Measurements from ENCODE around the gene SULT1A1.
"Not testable (repeated sequence)": the region's sequence is repeated elsewhere in the genome, so short reads cannot be mapped to it uniquely, and the experiment has no call there.

SULT1A1 gene

DNA sequence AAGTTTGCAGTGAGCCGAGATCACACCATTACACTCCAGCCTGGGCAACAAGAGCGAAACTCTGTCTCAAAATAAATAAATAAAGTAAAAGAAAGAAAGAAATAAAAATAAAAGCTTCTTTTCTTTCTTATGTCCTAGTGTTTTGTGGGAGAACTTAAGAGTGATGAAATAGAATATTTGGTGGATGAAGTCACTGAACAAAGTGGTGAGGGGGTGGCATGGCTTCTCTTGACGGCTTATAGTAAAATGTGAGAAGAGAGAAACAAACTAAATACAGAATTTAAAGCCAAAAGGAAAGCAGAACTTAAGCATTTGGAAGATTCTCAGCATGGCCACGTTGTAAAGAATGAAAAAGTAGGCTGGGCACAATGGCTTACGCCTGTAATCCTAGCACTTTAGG, 40.8 kb downstream of the SULT1A1 start:
- no peak for DNase-seq (ENCODE audit: low read depth, low spot score)
- peaks cover 7% of the 10 kb centered on the region; the same call in 1 of the 2 replicates for H3K36me3 ChIP-seq (ENCODE audit: insufficient read depth, low read length)
- H3K27ac ChIP-seq, result no peak overlapping the region
- TF ChIP-seq POLR2AphosphoS5 (IDR thresholded peaks at IDR 0.05; ENCODE audit: borderline replicate concordance, low read depth, low read length), result no peak
- TF ChIP-seq EZH2 (IDR thresholded peaks at IDR 0.05), result no peak
- TF ChIP-seq FOXP2 (optimal IDR thresholded peaks at IDR 0.05; ENCODE audit: control extremely low read depth, extremely low read length, insufficient read depth), result no peak
- H3K9ac ChIP-seq (ENCODE audit: insufficient read length), result no peak overlapping the region
- H3K9me3 ChIP-seq (ENCODE audit: low read depth, low read length), result peaks cover 2% of the 10 kb centered on the region; the same call in 1 of the 2 replicates
- no peak overlapping the region for H3K4me3 ChIP-seq

- no peak overlapping the region for H3K9ac ChIP-seq (ENCODE audit: insufficient read length)
Observed at GRCh38 chr16:28567292-28567691, 42.6 kb downstream of the SULT1A1 start.

GRCh38 chr16:28566233-28566925, 43.5 kb downstream of the SULT1A1 start:
- H3K9me3 ChIP-seq (ENCODE audit: low read depth, low read length); H3K36me3 ChIP-seq (ENCODE audit: insufficient read depth, low read length); DNase-seq (ENCODE audit: low read depth, low spot score); H3K27ac ChIP-seq; H3K9ac ChIP-seq (ENCODE audit: insufficient read length); H3K4me3 ChIP-seq: not testable (repeated sequence)

More at GRCh38 chr16:28567292-28567691, 42.6 kb downstream of the SULT1A1 start:
- Histone ChIP-seq H3K36me3 (ENCODE audit: insufficient read depth, low read length) (peaks cover 7% of the 10 kb centered on the region; the same call in 1 of the 2 replicates), H3K9me3 (ENCODE audit: low read depth, low read length) (peaks cover 2% of the 10 kb centered on the region; the same call in 1 of the 2 replicates), H3K4me3 (no peak overlapping the region), H3K27ac (no peak overlapping the region)
- no peak for DNase-seq (ENCODE audit: low read depth, low spot score)
- TF ChIP-seq POLR2AphosphoS5 (IDR thresholded peaks at IDR 0.05; ENCODE audit: borderline replicate concordance, low read depth, low read length), result no peak
- no peak for TF ChIP-seq FOXP2 (optimal IDR thresholded peaks at IDR 0.05; ENCODE audit: control extremely low read depth, extremely low read length, insufficient read depth)
- no peak for TF ChIP-seq EZH2 (IDR thresholded peaks at IDR 0.05)

DNA sequence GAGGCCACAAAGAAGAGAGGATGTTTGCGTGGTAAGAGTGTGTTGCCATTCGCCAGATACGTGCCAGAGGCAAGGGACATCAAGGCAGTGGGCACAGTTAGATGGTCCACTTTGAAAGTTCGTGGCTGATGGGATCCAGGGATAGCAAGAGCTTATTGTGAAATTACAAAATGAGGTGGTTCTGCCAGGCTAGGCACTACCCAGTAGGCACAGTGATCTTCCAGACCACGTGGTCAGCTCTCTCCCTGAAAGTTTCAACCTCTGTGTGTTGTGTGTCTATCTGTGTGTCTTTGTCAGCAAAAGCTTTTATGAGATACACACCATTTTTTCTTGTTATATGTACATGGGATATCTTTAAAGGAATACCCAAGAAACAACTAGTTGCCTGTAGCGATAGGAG, 46.6 kb downstream of the SULT1A1 start:
- no peak for DNase-seq (ENCODE audit: low read depth, low spot score)
- Histone ChIP-seq H3K36me3 (ENCODE audit: insufficient read depth, low read length) (peaks cover 21% of the 10 kb centered on the region), H3K27ac (no peak overlapping the region), H3K9ac (ENCODE audit: insufficient read length) (no peak overlapping the region), H3K9me3 (ENCODE audit: low read depth, low read length) (peaks cover 2% of the 10 kb centered on the region; the same call in 1 of the 2 replicates), H3K4me3 (no peak overlapping the region)
- no peak for TF ChIP-seq EZH2 (IDR thresholded peaks at IDR 0.05)
- TF ChIP-seq POLR2AphosphoS5 (IDR thresholded peaks at IDR 0.05; ENCODE audit: borderline replicate concordance, low read depth, low read length), result no peak
- TF ChIP-seq FOXP2 (optimal IDR thresholded peaks at IDR 0.05; ENCODE audit: control extremely low read depth, extremely low read length, insufficient read depth), result no peak

GRCh38 chr16:28562199-28562598, 47.6 kb downstream of the SULT1A1 start:
- 0 out of 2 replicates have a peak, but pooled peaks cover 2% of the 10 kb centered on the region for H3K9me3 ChIP-seq (ENCODE audit: low read depth, low read length)
- H3K27ac ChIP-seq, result no peak overlapping the region
- no peak for TF ChIP-seq EZH2 (IDR thresholded peaks at IDR 0.05)
- H3K36me3 ChIP-seq (ENCODE audit: insufficient read depth, low read length), result peaks cover 26% of the 10 kb centered on the region
- H3K4me3 ChIP-seq, result no peak overlapping the region
- no peak overlapping the region for H3K9ac ChIP-seq (ENCODE audit: insufficient read length)
- no peak for DNase-seq (ENCODE audit: low read depth, low spot score)

DNA sequence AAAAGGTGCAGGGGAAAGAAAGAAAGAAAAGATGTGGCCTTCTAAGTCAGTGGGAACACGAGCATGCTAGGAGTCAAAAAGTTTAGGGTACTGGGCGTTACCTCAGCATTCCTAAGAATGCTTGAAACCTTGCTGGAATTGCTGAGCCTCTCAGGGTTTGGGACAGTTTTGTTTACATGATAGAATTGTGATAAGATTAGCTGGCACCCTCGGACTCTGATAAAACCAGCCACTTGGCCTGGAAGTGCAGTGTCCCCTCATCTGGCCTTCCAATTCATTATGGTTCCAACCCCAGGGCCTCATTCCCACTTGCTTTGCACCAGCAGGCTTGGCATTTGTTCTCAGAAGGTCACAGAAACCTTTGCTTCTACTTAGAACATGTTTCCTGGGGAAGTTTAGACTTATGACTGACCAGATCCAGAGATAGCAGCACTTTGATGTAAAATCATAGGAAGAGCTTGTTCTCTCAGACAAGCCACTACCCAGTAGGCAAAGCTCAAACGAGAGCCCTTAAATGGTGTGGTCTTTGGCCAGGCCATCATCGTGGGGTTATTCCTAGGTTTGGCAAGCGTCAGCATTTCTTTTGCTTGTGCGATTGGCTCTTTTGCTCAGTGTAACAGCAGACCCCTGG, 48.2 kb downstream of the SULT1A1 start:
- H3K4me3 ChIP-seq, result no peak overlapping the region
- DNase-seq (ENCODE audit: low read depth, low spot score), result no peak
- no peaks in the 10 kb centered on the region for H3K9me3 ChIP-seq (ENCODE audit: low read depth, low read length)
- TF ChIP-seq POLR2AphosphoS5 (IDR thresholded peaks at IDR 0.05; ENCODE audit: borderline replicate concordance, low read depth, low read length) (no peak), EZH2 (IDR thresholded peaks at IDR 0.05) (no peak), FOXP2 (optimal IDR thresholded peaks at IDR 0.05; ENCODE audit: control extremely low read depth, extremely low read length, insufficient read depth) (no peak)
- H3K27ac ChIP-seq, result no peak overlapping the region
- no peak overlapping the region for H3K9ac ChIP-seq (ENCODE audit: insufficient read length)
- peaks cover 30% of the 10 kb centered on the region for H3K36me3 ChIP-seq (ENCODE audit: insufficient read depth, low read length)

DNA sequence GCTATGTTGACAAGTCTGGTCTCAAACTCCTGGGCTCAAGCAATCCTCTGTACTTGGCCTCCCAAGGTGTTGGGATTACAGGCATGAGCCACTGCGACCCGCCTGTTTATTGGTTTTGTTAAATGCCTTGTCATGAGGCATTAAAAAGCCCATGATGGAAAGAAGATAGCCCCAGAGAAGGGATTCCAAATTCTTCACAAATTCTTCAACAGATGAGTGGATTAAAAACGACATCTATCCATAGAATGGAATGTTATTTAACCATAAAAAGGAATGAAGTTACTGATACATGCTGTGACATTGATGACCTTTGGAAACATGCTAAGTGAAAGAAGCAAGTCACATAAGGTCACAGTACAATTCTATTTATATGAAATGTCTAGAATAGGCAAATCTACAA, 51.4 kb downstream of the SULT1A1 start:
- no peak overlapping the region for H3K27ac ChIP-seq
- TF ChIP-seq EZH2 (IDR thresholded peaks at IDR 0.05) (no peak), FOXP2 (optimal IDR thresholded peaks at IDR 0.05; ENCODE audit: control extremely low read depth, extremely low read length, insufficient read depth) (no peak), POLR2AphosphoS5 (IDR thresholded peaks at IDR 0.05; ENCODE audit: borderline replicate concordance, low read depth, low read length) (no peak)
- peaks cover 25% of the 10 kb centered on the region for H3K36me3 ChIP-seq (ENCODE audit: insufficient read depth, low read length)
- no peak overlapping the region for H3K9ac ChIP-seq (ENCODE audit: insufficient read length)
- DNase-seq (ENCODE audit: low read depth, low spot score), result no peak
- no peaks in the 10 kb centered on the region for H3K9me3 ChIP-seq (ENCODE audit: low read depth, low read length)
- H3K4me3 ChIP-seq, result no peak overlapping the region

DNA sequence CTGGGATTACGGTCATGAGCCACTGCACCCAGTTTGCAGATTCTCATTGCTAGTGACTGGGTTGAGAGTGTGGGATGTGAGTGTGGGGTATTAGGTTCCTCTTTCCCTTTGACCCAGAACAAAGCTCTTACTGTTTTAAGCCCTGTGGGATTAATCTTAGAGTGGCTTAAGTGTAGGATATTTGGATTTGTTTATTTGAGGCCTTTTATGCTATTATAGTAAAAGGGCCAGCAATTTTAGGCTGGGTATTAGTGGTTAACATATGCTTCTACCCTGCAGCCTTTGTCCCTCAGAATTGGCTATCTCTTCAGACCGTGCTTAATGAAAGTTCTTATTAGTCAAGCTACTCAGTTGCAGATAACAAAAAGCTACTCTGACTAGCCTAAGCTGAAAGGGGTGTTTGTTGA, 52.9 kb downstream of the SULT1A1 start:
- TF ChIP-seq FOXP2 (optimal IDR thresholded peaks at IDR 0.05; ENCODE audit: control extremely low read depth, extremely low read length, insufficient read depth), result no peak
- no peak for TF ChIP-seq POLR2AphosphoS5 (IDR thresholded peaks at IDR 0.05; ENCODE audit: borderline replicate concordance, low read depth, low read length)
- TF ChIP-seq EZH2 (IDR thresholded peaks at IDR 0.05), result no peak
- DNase-seq (ENCODE audit: low read depth, low spot score), result no peak
- Histone ChIP-seq H3K4me3 (no peak overlapping the region), H3K36me3 (ENCODE audit: insufficient read depth, low read length) (peaks cover 25% of the 10 kb centered on the region), H3K9me3 (ENCODE audit: low read depth, low read length) (no peaks in the 10 kb centered on the region), H3K27ac (no peak overlapping the region), H3K9ac (ENCODE audit: insufficient read length) (no peak overlapping the region)

GRCh38 chr16:28555561-28555960, 54.3 kb downstream of the SULT1A1 start:
- Histone ChIP-seq H3K4me3 (no peak overlapping the region), H3K9me3 (ENCODE audit: low read depth, low read length) (no peaks in the 10 kb centered on the region), H3K36me3 (ENCODE audit: insufficient read depth, low read length) (peaks cover 25% of the 10 kb centered on the region), H3K27ac (no peak overlapping the region), H3K9ac (ENCODE audit: insufficient read length) (no peak overlapping the region)
- TF ChIP-seq POLR2AphosphoS5 (IDR thresholded peaks at IDR 0.05; ENCODE audit: borderline replicate concordance, low read depth, low read length), result no peak
- TF ChIP-seq EZH2 (IDR thresholded peaks at IDR 0.05), result no peak
- no peak for TF ChIP-seq FOXP2 (optimal IDR thresholded peaks at IDR 0.05; ENCODE audit: control extremely low read depth, extremely low read length, insufficient read depth)
- DNase-seq (ENCODE audit: low read depth, low spot score), result no peak
